ENCODE results near the gene TNK1. TPM values are rescaled to one million over a fixed set of nuclear protein-coding genes. Genes with fewer than 3 reads are reported as not detected.

Gene TNK1
- total and polyA plus RNA-seq, 9 of the 15 experiments (the other 6 are each of a cell fraction or from before 2014, with no cell fraction given) = 0.28 to 5.2 (median 2.1) TPM

- peak; percentile 39 to 54; a peak in 3 of 4 replicates for TF ChIP-seq NRF1 (conservative IDR thresholded peaks at IDR 0.05 in 1 of 2, IDR thresholded peaks at IDR 0.05 in 1 of 2)
- TF ChIP-seq ZNF668 (CRISPR knock-in tag; IDR thresholded peaks at IDR 0.05) = no peak
- no peak for TF ChIP-seq ZNF584 (CRISPR knock-in tag; IDR thresholded peaks at IDR 0.05; ENCODE audit: low read depth)
- no peak for TF ChIP-seq SAFB2 (IDR thresholded peaks at IDR 0.05; ENCODE audit: borderline replicate concordance, low read depth, low read length, severe bottlenecking)
- TF ChIP-seq, protein P1, sequence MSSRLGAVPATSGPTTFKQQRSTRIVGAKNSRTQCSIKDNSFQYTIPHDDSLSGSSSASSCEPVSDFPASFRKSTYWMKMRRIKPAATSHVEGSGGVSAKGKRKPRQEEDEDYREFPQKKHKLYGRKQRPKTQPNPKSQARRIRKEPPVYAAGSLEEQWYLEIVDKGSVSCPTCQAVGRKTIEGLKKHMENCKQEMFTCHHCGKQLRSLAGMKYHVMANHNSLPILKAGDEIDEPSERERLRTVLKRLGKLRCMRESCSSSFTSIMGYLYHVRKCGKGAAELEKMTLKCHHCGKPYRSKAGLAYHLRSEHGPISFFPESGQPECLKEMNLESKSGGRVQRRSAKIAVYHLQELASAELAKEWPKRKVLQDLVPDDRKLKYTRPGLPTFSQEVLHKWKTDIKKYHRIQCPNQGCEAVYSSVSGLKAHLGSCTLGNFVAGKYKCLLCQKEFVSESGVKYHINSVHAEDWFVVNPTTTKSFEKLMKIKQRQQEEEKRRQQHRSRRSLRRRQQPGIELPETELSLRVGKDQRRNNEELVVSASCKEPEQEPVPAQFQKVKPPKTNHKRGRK (tag; IDR thresholded peaks at IDR 0.05) = no peak
- no peak for TF ChIP-seq ZNF507 (tag; conservative IDR thresholded peaks at IDR 0.05)
- TF ChIP-seq CTCF (IDR thresholded peaks at IDR 0.05 in 2 of 3, conservative IDR thresholded peaks at IDR 0.05 in 1 of 3; ENCODE audit: insufficient read depth in 2 of 3, low read depth in 1 of 3, low read length in 3 of 3) = peak in 1 of 3 experiments; percentile 25; a peak in 3 of 6 replicates
- TF ChIP-seq ZSCAN29 (IDR thresholded peaks at IDR 0.05) = no peak
- TF ChIP-seq PML (IDR thresholded peaks at IDR 0.05; ENCODE audit: low read length) = no peak
- TF ChIP-seq, protein P2, sequence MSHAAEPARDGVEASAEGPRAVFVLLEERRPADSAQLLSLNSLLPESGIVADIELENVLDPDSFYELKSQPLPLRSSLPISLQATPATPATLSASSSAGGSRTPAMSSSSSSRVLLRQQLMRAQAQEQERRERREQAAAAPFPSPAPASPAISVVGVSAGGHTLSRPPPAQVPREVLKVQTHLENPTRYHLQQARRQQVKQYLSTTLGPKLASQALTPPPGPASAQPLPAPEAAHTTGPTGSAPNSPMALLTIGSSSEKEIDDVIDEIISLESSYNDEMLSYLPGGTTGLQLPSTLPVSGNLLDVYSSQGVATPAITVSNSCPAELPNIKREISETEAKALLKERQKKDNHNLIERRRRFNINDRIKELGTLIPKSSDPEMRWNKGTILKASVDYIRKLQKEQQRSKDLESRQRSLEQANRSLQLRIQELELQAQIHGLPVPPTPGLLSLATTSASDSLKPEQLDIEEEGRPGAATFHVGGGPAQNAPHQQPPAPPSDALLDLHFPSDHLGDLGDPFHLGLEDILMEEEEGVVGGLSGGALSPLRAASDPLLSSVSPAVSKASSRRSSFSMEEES (CRISPR knock-in tag; IDR thresholded peaks at IDR 0.05) = no peak
- TF ChIP-seq AFF4 (CRISPR knock-in tag; IDR thresholded peaks at IDR 0.05) = no peak
- TF ChIP-seq CREM (IDR thresholded peaks at IDR 0.05; ENCODE audit: low read depth) = peak; percentile 17; the same call in 1 of the 2 replicates
- no peak for TF ChIP-seq TAF9B (IDR thresholded peaks at IDR 0.05; ENCODE audit: partially characterized antibody)
- TF ChIP-seq SRSF9 (IDR thresholded peaks at IDR 0.05; ENCODE audit: borderline replicate concordance, low read depth, low read length) = no peak
- no peak for TF ChIP-seq CBFB (CRISPR knock-in tag; IDR thresholded peaks at IDR 0.05)
- TF ChIP-seq ZNF146 (CRISPR knock-in tag; IDR thresholded peaks at IDR 0.05; ENCODE audit: unreplicated experiment) = no peak
Observed at GRCh38 chr17:7435676-7436555, 55.0 kb downstream of the TNK1 start (continued).
